Activated gamma-delta T cell treated with anti-CD3 and anti-CD28 coated beads, Interleukin-2, amount 50 U/mL, for 16 hours (primary cell): ENCODE results near the gene HSD17B12.
"Not testable (repeated sequence)": the region's sequence is repeated elsewhere in the genome, so short reads cannot be mapped to it uniquely, and the experiment has no call there.

Experiments used
- DNase-seq: peaks from one replicate; pipeline ENCODE4 v3.0.0-alpha.2; 2020; ENCODE audit warnings: low read depth

HSD17B12 gene

DNA sequence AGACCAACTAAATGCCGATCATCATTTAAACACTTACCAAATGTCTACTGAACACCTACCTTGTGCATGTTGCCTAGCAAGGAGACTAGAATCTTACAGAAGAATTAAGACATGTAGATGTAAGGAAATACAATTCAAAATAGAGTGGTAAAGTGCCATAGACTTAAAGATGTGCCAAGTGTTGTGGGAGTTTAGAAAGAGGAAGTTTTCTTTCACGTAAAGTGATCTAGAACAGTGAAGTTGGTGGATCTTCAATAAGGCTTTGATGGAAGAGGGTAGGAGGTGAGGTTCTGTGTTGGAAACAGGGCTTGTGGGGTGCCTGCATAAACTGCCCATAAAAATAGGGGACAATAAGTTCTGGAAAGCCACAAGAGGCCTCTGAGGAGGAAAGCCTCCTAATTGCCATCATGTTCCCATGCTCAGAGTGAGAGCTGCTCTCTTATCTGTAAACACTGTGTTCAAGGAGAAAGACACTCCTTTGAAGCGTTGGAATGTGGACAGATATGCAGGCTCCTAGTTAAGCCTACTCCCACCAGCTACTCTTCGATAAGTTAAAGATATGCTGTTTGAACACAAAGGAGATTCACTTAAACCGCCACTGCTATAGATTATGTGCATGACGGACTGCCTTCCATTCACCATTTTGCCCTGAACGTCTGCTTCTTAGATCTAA, 66.7 kb downstream of the HSD17B12 start:
- DNase-seq, result no peak

DNA sequence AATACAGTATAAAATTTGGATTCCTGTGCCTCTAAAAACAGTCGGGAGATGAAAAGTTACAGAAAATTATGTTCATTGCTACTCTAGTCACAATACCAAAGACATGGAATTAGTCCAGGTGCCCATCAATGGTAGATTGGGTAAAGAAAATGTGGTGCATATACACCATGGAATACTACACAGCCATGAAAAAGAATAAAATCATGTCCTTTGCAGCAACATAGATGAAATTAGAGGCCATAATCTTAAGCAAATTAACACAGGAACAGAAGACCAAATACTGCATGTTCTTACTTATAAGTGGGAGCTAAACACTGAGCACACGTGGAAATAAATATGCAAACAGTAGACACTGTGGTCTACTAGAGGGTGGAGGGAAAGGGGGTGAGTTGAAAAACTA, 67.6 kb downstream of the HSD17B12 start:
- no peak for DNase-seq

DNA sequence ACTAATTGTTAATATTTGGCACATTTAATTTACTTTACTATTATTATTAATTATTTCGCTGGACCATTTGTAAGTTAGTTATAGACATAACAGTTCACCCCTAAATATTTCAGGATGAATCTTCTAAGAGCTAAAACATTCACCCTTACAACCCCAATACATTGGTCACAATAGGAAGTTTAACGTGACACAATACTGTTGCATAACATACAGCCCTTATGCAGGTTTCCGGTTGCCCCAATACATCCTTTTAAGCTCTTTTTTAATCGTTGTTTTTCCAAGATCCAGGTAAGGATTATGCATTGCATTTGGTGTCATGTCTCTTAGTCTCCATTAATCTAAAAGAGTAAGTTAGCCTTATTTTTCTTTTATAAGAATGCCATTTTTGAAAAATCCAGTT, 71.2 kb downstream of the HSD17B12 start:
- no peak for DNase-seq

DNA sequence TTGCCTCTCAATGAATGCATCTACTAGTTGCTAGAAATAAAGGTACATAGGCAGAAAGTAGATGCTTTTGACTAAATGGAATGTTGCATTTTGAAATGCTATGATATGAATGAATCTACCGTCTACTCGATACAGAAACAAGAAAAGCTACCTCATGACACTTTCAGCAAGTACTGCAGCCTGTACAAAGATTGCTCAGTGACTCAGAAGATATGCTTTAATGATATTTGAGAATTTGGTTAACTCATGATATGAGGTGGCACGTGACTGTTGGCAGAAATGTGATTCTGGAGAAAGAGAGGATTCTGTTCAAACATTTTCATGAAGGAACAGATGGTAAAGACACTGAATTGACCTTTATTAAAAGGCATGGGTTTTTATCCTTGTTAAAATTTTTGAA, 76.0 kb downstream of the HSD17B12 start:
- DNase-seq, result no peak

DNA sequence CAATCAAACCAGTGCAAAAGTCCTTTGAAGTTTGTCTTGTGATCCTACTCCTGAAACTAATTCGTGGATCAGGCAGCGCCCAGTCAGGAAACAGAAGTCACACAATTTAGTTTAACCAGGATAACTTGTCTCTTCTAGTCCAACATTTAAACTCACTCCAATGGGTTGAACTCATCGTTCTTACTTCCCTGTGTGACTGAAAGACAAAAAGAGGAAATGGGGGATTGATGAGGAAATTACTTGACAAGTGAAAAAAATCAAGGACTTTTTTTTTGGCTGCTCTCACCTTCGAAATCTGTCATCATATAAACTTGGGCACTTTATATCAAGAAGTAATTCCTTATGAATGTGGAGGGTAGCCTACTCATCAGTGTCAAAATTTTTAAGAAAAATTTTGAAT, 78.4 kb downstream of the HSD17B12 start:
- DNase-seq, result no peak

DNA sequence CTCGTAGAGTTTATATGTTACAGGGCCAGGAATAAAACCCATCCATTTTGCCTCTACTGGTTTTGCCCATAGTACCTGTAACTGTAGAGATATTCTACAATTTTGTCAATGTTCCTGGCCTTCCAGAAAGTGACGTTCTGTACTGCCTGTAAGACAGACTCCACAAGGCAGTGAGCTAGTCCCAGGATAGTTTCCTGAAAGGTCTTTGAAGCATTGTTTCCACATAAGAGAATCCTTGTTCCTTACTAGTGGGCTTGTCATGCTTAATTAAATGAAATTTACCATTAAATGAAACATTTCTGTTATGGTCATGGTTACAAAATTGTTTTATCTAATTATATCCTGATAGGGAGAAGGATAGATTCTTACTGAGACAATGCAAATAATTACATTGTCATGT, 80.4 kb downstream of the HSD17B12 start:
- DNase-seq, result no peak

DNA sequence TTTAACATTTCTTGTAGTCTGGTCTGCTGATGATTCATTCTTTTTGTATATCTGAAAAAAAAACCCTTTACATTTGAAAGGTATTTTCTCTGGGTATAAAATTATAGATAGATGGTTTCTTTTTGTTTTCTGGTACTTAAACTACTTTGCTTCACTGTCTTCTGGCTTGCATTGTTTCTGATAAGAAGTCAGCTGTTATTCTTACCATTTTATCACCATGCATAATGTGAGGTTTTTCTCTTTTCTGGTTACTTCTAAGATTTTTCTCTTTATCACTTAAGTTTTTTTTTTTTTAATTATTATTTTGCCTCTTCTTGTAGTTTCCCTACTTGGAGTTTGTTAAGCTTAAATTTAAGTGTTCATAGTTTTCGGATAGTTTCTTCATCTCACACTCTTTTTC, 84.7 kb downstream of the HSD17B12 start:
- DNase-seq, result no peak

DNA sequence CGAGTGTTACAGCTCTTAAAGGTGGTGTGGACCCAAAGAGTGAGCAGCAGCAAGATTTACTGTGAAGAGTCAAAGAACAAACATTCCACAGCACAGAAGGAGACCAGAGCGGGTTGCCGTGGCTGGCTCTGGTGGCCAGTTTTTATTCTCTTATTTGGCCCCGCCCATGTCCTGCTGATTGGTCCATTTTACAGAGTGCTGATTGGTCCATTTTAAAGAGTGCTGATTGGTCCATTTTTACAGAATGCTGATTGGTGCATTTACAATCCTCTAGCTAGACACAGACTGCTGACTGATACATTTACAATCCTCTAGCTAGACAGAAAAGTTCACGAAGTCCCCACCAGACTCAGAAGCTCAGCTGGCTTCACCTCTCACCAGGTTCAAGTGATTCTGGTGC, 88.1 kb downstream of the HSD17B12 start:
- DNase-seq, result not testable (repeated sequence)

DNA sequence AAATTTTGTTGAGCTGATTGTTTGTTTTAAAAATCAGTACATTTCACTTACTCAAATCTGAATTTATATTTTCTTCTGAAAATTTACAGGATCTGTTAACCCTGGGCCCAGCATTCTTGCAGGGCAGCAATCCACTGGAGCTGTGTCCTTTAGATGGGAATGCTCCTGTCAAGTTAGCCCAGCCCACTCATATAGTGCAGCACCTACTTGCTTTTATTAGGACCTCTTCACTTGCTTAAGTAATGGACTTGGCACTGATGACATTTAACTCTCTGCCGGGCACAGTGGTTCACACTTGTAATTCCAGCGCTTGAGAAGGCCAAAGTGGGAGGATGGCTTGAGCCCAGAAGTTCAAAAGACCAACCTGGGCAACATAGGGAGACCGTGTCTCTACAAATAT, 89.6 kb downstream of the HSD17B12 start:
- DNase-seq, result no peak

DNA sequence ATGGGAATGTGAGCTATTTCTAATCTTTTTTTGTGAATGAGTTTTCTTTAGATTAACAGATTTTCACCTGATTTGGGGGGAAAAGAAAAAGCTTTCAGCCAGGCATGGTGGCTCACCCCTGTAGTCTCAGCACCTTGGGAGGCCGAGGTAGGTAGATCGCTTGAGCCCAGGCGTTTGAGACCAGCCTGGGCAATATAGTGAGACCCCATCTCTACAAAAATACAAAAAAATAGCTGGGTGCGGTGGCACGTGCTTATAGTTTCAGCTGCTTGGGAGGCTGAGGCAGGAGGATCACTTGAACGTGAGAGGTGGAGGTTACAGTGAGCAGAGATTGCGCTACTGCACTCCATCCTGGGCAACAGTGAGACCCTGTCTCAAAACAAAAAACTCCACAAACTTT, 92.2 kb downstream of the HSD17B12 start:
- DNase-seq, result no peak

DNA sequence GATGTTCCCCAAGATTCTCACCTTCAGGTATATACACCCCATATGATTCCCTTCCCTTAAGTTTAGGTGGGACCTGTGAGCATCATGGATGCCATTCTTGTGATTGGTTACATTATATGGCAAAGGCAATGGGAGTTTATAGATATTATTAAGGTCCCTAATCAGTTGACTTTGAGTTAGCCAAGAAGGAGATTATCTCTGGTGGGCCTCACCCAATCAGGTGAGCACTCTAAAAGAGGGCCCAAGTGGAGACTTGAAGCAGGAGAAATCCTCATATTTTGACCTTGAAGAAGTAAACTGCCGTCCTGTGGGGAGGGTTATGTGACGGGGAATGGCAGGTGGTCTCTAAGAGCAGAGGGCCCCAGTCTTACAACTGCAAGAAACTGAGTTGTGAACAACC, 94.2 kb downstream of the HSD17B12 start:
- no peak for DNase-seq

DNA sequence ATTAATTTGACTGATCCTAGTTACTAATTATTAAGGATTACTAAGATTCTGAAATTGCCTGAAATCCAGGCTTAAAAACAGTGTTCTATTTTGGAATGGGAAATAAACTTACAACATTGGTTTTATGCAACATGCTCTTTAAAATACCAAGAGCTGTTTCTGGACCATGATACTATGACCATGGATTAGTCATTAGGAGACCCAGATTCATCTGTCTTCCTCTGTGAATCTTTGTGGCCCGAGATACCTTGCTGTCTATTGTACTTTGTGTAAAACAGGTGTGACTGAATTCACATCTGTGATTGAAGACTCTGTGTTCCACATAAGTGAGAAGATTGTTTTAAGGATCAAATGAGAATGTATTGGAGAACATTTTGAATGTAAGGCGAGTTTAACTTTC, 98.8 kb downstream of the HSD17B12 start:
- DNase-seq, result no peak

DNA sequence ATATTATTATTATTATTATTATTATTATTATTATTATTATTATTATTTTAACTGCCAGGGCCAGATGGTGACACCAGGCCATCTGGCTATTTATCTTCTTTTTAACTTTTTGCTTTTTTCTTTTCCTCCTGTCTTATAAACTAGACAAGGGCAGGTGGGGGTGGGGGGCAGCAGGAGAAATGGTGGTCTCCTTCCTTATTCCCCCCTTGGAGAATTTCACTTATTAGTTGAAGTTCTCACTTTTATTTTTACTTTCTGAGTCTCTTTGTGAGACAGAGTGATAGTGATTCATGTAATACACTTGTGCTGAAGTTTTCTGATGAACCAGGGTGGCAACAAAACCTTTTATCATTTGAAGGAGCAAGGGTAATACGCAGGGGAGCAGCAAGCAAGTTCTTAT, 103.8 kb downstream of the HSD17B12 start:
- DNase-seq, result no peak

DNA sequence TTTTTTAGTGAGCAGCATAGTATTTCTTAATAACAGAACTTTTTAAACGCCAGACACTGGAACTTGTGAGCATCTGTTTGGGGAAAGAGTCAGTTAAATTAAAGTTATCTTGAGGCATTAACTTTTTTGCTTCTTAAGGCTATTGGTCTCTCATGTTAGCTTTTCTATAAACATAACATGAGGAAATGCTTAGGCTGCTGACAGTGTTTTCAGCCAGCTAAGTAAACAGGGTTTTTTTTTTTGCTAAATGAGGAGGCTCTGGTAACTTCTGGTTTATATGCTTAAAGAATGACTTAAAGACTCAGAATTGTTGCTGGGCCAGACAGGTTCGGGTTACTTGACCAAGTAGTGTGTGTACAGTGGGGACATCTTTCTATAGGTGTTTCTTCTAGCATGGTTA, 104.3 kb downstream of the HSD17B12 start:
- no peak for DNase-seq

DNA sequence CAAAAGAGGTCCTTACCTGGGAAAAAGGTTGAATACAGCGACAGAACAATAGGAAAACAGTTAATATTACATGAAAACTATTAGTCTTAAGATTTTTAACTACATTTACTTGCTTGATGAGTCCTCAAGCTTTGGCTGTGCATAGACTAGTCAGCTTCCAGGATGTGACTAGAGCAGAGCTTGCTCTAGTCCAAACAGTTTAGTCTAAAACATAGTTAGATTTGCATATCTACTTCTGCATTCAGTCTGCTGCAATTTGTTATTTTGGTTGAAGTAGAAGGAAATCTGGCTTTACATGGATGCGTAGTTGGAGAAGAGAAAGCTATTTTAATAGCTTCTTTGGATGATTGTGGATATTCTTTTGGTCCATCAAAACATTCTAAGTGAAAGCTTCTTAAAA, 104.8 kb downstream of the HSD17B12 start:
- DNase-seq, result no peak

DNA sequence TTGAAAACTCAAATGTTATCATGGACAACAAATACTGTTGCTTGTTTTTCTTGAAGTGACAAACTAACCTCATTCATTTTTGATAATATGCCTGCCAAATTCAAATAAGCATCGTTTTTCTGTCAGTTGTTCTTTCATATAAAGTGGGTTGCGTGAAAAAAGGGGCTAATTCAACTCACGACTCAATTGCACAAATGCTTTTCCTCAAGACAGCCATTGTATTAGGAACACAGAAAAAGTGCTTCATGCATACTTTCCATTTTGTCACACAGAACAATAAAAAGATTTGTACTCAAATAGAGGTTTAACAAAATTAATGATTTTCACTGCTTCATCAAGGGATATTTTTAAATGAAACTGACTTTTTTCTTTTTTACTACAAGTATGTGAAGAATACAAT, 105.5 kb downstream of the HSD17B12 start:
- DNase-seq, result no peak

DNA sequence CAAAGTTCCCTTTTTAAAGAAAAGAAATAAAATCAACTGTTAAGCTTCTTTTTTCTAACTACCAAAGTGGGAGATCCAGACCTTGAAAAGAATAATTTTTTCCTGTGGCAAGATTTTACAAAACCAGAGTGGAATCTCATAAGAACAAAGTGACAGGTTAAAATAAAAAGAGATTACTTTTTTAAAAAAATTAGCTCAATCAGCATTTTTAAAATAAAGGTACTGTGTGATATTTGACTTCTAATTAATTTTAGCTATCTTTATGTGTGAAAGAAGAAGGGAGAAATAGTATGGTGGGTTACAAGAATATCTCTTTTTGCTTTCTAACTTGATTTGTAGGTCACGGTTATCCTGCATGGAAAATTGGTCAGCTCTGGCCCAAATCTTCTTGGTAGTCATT, 107.3 kb downstream of the HSD17B12 start:
- no peak for DNase-seq

DNA sequence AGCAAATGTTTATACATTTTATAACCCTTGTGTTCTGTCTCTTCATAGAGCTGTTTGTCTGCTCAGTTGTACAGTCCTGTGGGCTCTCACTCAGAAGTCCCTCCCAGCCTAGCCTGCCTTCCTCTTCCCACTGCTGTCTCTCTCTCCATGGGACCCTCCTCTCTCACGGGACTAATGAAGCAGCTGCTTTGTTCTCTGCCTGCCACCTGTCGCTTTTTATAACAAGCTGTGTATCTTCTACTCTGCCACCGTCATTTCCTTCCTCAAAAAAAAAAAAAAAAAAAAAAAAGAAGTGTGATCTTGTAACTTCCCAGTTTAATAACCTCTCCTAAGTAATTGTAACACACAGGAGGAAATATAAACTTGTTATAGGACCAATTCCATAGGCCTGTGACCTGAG, 107.9 kb downstream of the HSD17B12 start:
- DNase-seq, result no peak

DNA sequence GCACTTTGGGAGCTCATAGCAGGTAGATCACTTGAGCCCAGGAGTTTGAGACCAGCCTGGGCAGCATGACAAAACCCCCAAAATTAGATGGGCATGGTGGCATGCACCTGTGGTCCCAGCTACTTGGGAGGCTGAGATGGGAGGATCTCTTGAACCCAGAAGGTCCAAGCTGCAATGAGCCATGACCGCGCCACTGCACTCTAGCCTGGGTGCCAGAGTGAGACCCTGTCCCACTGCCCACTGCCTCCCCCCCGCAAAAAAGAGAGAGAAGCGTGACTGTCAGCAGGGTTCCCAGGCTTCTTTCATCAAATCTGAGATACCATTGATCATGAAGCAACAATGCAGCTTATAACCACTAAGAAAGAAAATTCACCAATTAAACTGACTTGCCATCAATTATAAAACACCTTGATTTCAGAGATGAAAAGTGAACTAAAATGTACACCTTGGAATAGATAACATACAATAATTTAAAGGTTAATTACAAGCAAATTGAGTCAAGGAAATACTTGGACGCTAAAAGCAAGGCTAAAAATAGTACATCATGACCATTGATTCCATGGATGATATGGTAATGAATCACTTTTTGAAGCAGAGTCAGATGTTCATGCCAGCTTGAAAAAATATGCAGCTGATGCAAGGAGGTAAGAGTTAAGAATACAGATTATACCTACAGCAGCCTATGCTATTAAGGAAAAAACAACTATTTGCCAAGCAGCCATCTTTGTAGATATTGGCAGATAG, 109.3 kb downstream of the HSD17B12 start:
- DNase-seq, result no peak

DNA sequence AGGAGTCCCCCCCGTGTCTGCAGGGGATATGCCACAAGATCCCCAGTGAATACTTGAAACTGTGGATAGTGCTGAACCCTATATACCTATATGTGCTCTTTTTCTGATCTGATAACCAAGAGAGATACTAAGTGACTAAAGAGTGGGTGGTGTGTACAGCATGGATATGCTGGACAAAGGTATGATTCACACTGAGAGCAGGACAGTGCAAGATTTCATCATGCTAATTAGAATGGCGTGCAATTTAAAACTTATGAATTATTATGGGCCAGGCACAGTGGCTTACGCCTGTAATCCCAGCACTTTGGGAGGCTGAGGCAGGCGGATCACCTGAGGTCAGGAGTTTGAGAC, 109.9 kb downstream of the HSD17B12 start:
- no peak for DNase-seq

DNA sequence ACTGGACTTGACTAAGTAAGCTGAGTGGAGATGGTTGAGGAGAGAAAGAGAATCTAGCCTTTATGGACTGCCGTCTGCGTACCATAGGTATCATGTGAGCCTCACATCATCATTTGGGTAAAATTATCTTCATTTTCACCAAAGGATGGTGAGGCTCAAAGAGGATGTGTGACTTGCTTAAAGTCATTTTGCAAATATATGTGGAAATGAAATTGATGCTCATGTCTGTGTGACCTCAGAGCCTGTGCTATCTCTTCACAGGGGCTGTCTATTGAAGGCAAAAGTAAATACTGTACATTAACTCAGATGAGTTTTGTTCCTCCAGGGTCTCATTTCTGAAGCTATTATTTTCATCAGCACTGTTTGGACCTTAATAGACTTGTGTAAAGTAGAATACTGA, 116.8 kb downstream of the HSD17B12 start:
- no peak for DNase-seq

DNA sequence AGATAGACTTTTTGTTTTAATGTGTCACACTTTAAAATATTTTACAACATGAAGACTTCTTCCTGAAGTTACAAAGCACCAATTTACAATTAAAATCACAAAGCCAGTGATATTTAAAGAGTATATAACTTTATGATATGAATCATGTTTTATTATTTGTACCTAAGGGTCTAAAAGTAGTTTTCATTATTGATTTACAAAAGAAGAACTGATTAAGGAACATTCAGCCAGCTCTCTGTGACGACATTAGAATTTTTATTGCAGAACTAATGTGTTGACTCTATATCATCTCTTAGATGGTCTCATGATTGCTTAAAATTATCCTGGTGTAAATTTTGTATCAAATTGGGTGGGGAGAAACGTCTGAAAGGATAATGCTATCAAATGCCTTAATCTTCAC, 117.3 kb downstream of the HSD17B12 start:
- DNase-seq, result no peak

DNA sequence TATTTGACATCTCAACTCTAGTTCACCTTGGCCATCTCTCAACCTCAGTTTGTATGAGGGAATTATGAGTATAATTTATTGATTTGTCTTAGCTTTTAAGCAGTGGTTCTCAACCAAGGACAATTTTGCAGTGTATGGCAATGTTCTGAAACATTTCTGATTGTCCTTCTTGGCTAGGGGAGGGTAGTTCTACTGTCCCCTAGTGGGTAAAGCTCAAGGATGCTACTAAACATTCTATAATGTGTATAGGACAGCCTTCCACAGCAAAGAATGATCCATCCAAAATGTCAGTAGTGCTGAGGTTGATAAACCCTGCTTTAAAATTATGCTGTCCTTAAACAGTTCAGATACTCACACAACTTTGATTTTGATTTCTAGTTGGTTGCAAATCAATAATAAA, 122.0 kb downstream of the HSD17B12 start:
- DNase-seq, result no peak

DNA sequence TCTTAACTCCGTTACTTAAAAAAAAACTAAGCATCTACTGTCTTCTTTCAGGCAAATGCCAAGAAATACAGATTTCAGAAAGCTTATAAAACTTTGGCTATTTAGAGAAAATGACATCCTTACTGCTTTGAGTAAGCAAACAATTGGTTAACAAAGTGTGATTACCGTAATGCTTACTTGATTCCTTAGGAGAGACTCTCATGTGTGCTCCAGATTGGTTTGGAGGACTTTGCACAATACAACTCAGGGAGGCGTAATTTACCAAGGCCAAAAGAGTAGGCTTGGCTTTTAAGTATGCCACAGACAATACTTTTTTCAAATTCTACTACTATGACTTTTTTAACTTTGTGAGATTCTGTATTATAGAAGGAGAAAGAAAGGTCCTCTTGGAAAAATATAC, 123.2 kb downstream of the HSD17B12 start:
- no peak for DNase-seq
